ENCODE data around the gene BET1L.

DNA sequence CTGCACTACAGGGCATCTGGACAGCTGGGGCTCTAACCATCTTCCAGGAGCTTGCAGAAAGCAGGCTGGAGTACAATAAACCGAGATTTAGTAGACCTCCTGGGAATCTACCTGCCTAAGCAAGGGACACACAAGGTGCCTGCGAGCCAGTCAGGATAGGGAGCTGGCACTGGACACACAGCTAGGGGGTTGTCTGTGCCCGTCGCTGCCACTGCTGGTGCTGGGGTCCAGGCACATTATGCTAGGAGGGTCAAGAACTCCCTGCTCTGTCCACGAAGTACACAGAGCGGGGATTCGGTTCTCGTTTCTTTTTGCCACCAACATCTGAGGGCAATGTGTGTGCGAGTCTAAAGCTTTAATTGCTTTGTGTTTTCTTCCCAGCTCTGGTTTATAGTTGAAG lies 4.5 kb upstream of the BET1L start:
- TF ChIP-seq CTCF (conservative IDR thresholded peaks at IDR 0.05; ENCODE audit: low read length) (no peak), EZH2phosphoT487 (IDR thresholded peaks at IDR 0.05; ENCODE audit: borderline replicate concordance, low read depth, low read length) (no peak)

All from OCI-LY7 (cell line).